Astrocyte (in vitro differentiated cells and primary cell): Measurements from ENCODE around the gene TMC8. TPM values are rescaled to one million over a fixed set of nuclear protein-coding genes. Genes with fewer than 3 reads are reported as not detected.

Experiments
- DNase-seq: peaks from one replicate; pipeline ENCODE4 v3.0.0-alpha.2; 2010; ENCODE audit warnings: low read depth
- FAIRE-seq: peaks from 2 replicates; lab custom pipeline; 2011; peaks lifted over from hg19 to GRCh38; lab: Jason Lieb, UNC
- H2AFZ ChIP-seq: 2 replicates; pipeline ENCODE4 v1.6.0; 2012; ENCODE audit warnings: low read depth, low read length, inconsistent platforms
- H3K27ac ChIP-seq: 2 replicates; pipeline ENCODE4 v1.5.1; 2011; ENCODE audit warnings: low read depth, low read length, inconsistent platforms
- H3K27me3 ChIP-seq: 2 replicates; pipeline ENCODE4 v1.6.0; 2011; ENCODE audit warnings: low read length, inconsistent platforms; ENCODE audit not compliant: insufficient read depth
- H3K36me3 ChIP-seq: 2 replicates; pipeline ENCODE4 v1.5.1; 2011; ENCODE audit warnings: low read length, inconsistent platforms; ENCODE audit not compliant: insufficient read depth
- H3K4me1 ChIP-seq: 2 replicates; pipeline ENCODE4 v1.5.1; 2011; ENCODE audit warnings: low read length, inconsistent platforms; ENCODE audit not compliant: insufficient read depth
- H3K4me2 ChIP-seq: 2 replicates; pipeline ENCODE4 v1.6.0; 2012; ENCODE audit warnings: low read length, inconsistent platforms
- H3K4me3 ChIP-seq: 2 replicates; pipeline ENCODE4 v1.5.1; 2011; ENCODE audit warnings: low read depth, mild to moderate bottlenecking, low read length, inconsistent platforms; ENCODE audit not compliant: insufficient read depth
- H3K79me2 ChIP-seq: 2 replicates; pipeline ENCODE4 v1.6.0; 2012; ENCODE audit warnings: mild to moderate bottlenecking, low read length, inconsistent platforms; ENCODE audit not compliant: insufficient read depth
- H3K9ac ChIP-seq: 2 replicates; pipeline ENCODE4 v1.6.0; 2012; ENCODE audit warnings: mild to moderate bottlenecking, low read length, inconsistent platforms
- H3K9me3 ChIP-seq: 2 replicates; pipeline ENCODE4 v1.5.1; 2012; ENCODE audit warnings: low read depth, mild to moderate bottlenecking, low read length, inconsistent platforms; ENCODE audit not compliant: insufficient read depth
- H4K20me1 ChIP-seq: 2 replicates; pipeline ENCODE4 v1.6.0; 2012; ENCODE audit warnings: low read length, inconsistent platforms; ENCODE audit not compliant: insufficient read depth
- H3K27ac Mint-ChIP-seq: one replicate; pipeline ENCODE4 v1.8.0; 2021; ENCODE audit warnings: mild to moderate bottlenecking, mixed read lengths; ENCODE audit not compliant: unreplicated experiment
- H3K27me3 Mint-ChIP-seq: one replicate; pipeline ENCODE4 v1.8.0; 2021; ENCODE audit warnings: low read depth, mixed read lengths; ENCODE audit not compliant: unreplicated experiment
- H3K36me3 Mint-ChIP-seq: one replicate; pipeline ENCODE4 v1.8.0; 2021; ENCODE audit warnings: low read depth, mixed read lengths; ENCODE audit not compliant: unreplicated experiment
- H3K4me1 Mint-ChIP-seq: one replicate; pipeline ENCODE4 v1.8.0; 2021; ENCODE audit warnings: low read depth, mixed read lengths; ENCODE audit not compliant: unreplicated experiment
- H3K4me3 Mint-ChIP-seq: one replicate; pipeline ENCODE4 v1.8.0; 2021; ENCODE audit warnings: mild to moderate bottlenecking, moderate library complexity, mixed read lengths; ENCODE audit not compliant: unreplicated experiment
- H3K9me3 Mint-ChIP-seq: one replicate; pipeline ENCODE4 v1.8.0; 2021; ENCODE audit warnings: mild to moderate bottlenecking, mixed read lengths; ENCODE audit not compliant: unreplicated experiment
- EZH2 ChIP-seq: IDR thresholded peaks from 2 replicates; pipeline ENCODE4 v1.6.1; 2012; ENCODE audit warnings: mild to moderate bottlenecking, low read length, inconsistent platforms; ENCODE audit not compliant: insufficient read depth
- total RNA-seq: library from RNA; stranded (reverse); gene quantifications from 2 replicates; pipeline ENCODE4 v1.2.1, GENCODE V29; 2021
- TF ChIP-seq, protein P1 (sequence below): IDR thresholded peaks from 2 replicates; pipeline ENCODE4 v1.5.1; 2011; ENCODE audit warnings: low read depth, mild to moderate bottlenecking, inconsistent platforms, low read length, moderate library complexity; ENCODE audit not compliant: insufficient read depth

TMC8 gene
- total RNA-seq, 1 donor from 2014 or later, result 0.27 TPM

DNA sequence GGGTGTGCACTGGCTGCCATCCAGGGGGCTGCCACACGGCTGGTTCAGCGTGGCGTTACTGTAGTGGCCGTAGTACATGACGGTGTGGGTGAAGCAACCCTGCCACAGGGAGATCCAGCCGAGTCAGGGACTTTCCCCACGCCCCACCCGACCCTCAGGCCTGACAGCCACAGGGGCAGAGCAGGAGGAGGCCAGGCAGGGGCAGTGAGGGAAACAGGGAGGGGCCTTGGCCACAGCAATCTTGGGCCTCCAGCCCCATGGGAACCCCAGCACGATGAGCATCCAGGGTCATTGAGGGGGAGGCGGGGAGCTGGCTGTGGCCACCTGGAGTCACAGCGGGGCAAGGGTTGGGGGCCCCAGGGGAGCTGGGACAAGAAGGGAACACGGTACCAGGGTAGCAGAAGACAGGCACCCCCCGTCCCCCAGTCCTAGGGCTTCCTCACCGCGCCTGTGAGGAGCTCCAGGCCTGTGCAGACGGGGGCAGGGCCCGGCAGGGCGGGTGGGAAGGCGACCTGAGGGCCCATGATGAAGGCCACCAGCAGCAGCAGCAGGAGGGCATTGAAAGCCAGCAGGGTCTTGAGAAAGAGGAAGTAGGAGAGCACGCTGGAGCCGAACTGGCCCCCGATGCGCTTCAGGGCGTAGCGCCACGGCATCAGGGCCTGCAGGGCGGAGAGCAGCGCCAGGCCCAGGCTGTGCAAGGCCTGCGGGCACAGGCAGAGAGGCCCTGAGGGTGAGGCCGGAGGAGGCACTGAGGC, 6.3 kb upstream of the TMC8 start:
- H3K4me2 ChIP-seq, result no peak overlapping the region
- Mint-ChIP-seq H3K27ac (no peak overlapping the region), H3K4me3 (no peak overlapping the region), H3K27me3 (no peaks in the 10 kb centered on the region), H3K4me1 (peaks cover 2% of the 10 kb centered on the region), H3K36me3 (peaks cover 4% of the 10 kb centered on the region), H3K9me3 (no peaks in the 10 kb centered on the region)
- DNase-seq (no peak), FAIRE-seq (no peak)
- no peak overlapping the region for H3K4me3 ChIP-seq
- H3K27me3 ChIP-seq, result peaks cover 7% of the 10 kb centered on the region
- peaks cover 11% of the 10 kb centered on the region for H3K4me1 ChIP-seq
- no peaks in the 10 kb centered on the region for H3K36me3 ChIP-seq
- no peak overlapping the region for H3K27ac ChIP-seq
- no peaks in the 10 kb centered on the region for H4K20me1 ChIP-seq
- TF ChIP-seq, protein P1, sequence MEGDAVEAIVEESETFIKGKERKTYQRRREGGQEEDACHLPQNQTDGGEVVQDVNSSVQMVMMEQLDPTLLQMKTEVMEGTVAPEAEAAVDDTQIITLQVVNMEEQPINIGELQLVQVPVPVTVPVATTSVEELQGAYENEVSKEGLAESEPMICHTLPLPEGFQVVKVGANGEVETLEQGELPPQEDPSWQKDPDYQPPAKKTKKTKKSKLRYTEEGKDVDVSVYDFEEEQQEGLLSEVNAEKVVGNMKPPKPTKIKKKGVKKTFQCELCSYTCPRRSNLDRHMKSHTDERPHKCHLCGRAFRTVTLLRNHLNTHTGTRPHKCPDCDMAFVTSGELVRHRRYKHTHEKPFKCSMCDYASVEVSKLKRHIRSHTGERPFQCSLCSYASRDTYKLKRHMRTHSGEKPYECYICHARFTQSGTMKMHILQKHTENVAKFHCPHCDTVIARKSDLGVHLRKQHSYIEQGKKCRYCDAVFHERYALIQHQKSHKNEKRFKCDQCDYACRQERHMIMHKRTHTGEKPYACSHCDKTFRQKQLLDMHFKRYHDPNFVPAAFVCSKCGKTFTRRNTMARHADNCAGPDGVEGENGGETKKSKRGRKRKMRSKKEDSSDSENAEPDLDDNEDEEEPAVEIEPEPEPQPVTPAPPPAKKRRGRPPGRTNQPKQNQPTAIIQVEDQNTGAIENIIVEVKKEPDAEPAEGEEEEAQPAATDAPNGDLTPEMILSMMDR, result no peak
- TF ChIP-seq EZH2, result no peak
- H3K79me2 ChIP-seq, result no peaks in the 10 kb centered on the region
- H2AFZ ChIP-seq, result no peak overlapping the region
- no peak overlapping the region for H3K9ac ChIP-seq
- no peaks in the 10 kb centered on the region for H3K9me3 ChIP-seq

- H3K4me3 ChIP-seq, result no peak overlapping the region
- H3K27ac Mint-ChIP-seq, result no peak overlapping the region
- no peaks in the 10 kb centered on the region for H3K36me3 ChIP-seq
- H3K9me3 ChIP-seq, result no peaks in the 10 kb centered on the region
- peaks cover 4% of the 10 kb centered on the region for H3K36me3 Mint-ChIP-seq
- H3K4me3 Mint-ChIP-seq, result no peak overlapping the region
- DNase-seq (no peak), FAIRE-seq (no peak)
- no peak overlapping the region for H3K27ac ChIP-seq
- H3K4me2 ChIP-seq, result no peak overlapping the region
- TF ChIP-seq, protein P1, result no peak
- TF ChIP-seq EZH2, result no peak
- peaks cover 11% of the 10 kb centered on the region for H3K4me1 ChIP-seq
- H3K9ac ChIP-seq, result no peak overlapping the region
- no peak overlapping the region for H2AFZ ChIP-seq
- H3K79me2 ChIP-seq, result no peaks in the 10 kb centered on the region
- peaks cover 2% of the 10 kb centered on the region for H3K4me1 Mint-ChIP-seq
- no peaks in the 10 kb centered on the region for H4K20me1 ChIP-seq
- H3K27me3 ChIP-seq, result peaks cover 7% of the 10 kb centered on the region
- no peaks in the 10 kb centered on the region for H3K27me3 Mint-ChIP-seq
- H3K9me3 Mint-ChIP-seq, result no peaks in the 10 kb centered on the region
These were observed 5.8 kb upstream of the TMC8 start for GRCh38 chr17:78124836-78125137.

- no peak for FAIRE-seq
- H4K20me1 ChIP-seq, result no peaks in the 10 kb centered on the region
- H3K27me3 ChIP-seq, result peaks cover 9% of the 10 kb centered on the region
- no peak overlapping the region for H3K9ac ChIP-seq
- no peaks in the 10 kb centered on the region for H3K36me3 ChIP-seq
- Mint-ChIP-seq H3K27me3 (no peaks in the 10 kb centered on the region), H3K9me3 (no peaks in the 10 kb centered on the region), H3K4me3 (no peak overlapping the region), H3K36me3 (peaks cover 4% of the 10 kb centered on the region), H3K27ac (no peak overlapping the region), H3K4me1 (peaks cover 2% of the 10 kb centered on the region)
- DNase-seq, result no peak
- H3K79me2 ChIP-seq, result no peaks in the 10 kb centered on the region
- no peak overlapping the region for H3K27ac ChIP-seq
- H3K9me3 ChIP-seq, result no peaks in the 10 kb centered on the region
- TF ChIP-seq, protein P1, result no peak
- TF ChIP-seq EZH2, result no peak
- H3K4me2 ChIP-seq, result no peak overlapping the region
- H2AFZ ChIP-seq, result no peak overlapping the region
- peaks cover 11% of the 10 kb centered on the region for H3K4me1 ChIP-seq
- H3K4me3 ChIP-seq, result no peak overlapping the region
These were observed 5.2 kb upstream of the TMC8 start for GRCh38 chr17:78125138-78125913.
